ENCODE measurements around the gene TMEM184C. TPM values are rescaled to one million over a fixed set of nuclear protein-coding genes. Genes with fewer than 3 reads are reported as not detected.

Gene TMEM184C
- total and polyA plus RNA-seq, 7 experiments from 2014 or later, result 13.7 to 28.3 (median 26.2) TPM

DNA sequence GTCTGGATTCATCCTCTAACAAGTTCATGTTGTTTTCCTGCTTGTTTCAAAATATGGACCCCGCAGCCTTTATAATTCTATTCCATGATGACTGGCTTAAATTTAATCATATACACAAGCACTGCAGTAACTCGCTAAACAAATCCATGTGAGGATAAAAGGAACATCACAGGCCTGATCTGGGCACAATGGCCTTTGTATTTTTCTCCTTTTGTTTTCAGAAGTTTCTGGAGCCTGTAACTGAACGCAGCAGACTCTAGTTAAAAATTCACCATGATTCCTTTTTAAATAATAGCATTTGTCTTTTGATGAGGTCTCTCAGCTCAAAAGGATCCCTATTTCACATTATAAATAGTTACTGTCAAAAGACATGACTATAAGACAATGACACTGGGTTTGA lies 30.2 kb upstream of the TMEM184C start:
- Histone ChIP-seq H3K27me3 (ENCODE audit: control insufficient read depth in 2 of 2, insufficient read depth in 2 of 2, low read length in 2 of 2) (no peaks in the 10 kb centered on the region), H3K9me3 (ENCODE audit: control insufficient read depth in 2 of 3, low read length in 3 of 3) (peaks cover 0 to 6% (median 0%) of the 10 kb centered on the region in 3 experiments), H3K4me3 (ENCODE audit: low read length) (no peak overlapping the region), H3K4me1 (ENCODE audit: control insufficient read depth in 2 of 2, insufficient read depth in 2 of 2, low read length in 2 of 2) (no peaks in the 10 kb centered on the region), H3K27ac (ENCODE audit: low read depth, low read length) (no peak overlapping the region), H3K36me3 (ENCODE audit: control insufficient read depth in 2 of 3, insufficient read depth in 3 of 3, low read length in 3 of 3) (no peaks in the 10 kb centered on the region)
- POLR2A ChIA-PET, result no interaction called here
- Mint-ChIP-seq H3K9me3 (peaks cover 0 to 23% (median 10%) of the 10 kb centered on the region in 11 donors), H3K27ac (no peak overlapping the region), H3K27me3 (peaks cover 9 to 15% (median 13%) of the 10 kb centered on the region in 5 donors), H3K36me3 (no peaks in the 10 kb centered on the region), H3K4me3 (no peak overlapping the region), H3K4me1 (peaks cover 0 to 4% (median 0%) of the 10 kb centered on the region in 7 donors)
- CTCF ChIA-PET, result interaction anchor here (0.6 kb wide), 1 partner anchor 8 kb away, joined by 6 read pairs; no protein-coding TSS in a partner anchor
- intact Hi-C loops (cut with micrococcal nuclease), result no loop called here
- DNase-seq, result no peak
- no peak for ATAC-seq

DNA sequence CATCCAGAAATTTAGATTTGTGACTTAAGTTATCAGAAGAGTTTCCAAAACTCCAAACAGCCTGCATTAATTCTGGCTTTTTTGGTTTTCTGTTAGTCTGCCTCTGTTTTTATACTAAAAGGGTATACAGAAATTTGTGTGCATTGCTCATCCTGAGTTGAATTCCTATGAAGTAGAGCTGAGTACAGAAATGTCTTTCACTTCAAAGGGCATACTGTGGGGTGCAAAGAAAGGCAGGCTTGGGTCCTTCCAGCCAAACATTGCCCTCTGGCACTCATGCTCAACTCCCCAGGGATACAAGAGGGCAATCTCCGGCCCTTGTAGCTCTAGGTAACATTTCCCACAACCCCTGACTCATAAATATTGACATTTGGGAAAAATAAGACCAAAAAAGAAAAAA lies 27.6 kb upstream of the TMEM184C start:
- intact Hi-C loops (cut with micrococcal nuclease), result no loop called here

DNA sequence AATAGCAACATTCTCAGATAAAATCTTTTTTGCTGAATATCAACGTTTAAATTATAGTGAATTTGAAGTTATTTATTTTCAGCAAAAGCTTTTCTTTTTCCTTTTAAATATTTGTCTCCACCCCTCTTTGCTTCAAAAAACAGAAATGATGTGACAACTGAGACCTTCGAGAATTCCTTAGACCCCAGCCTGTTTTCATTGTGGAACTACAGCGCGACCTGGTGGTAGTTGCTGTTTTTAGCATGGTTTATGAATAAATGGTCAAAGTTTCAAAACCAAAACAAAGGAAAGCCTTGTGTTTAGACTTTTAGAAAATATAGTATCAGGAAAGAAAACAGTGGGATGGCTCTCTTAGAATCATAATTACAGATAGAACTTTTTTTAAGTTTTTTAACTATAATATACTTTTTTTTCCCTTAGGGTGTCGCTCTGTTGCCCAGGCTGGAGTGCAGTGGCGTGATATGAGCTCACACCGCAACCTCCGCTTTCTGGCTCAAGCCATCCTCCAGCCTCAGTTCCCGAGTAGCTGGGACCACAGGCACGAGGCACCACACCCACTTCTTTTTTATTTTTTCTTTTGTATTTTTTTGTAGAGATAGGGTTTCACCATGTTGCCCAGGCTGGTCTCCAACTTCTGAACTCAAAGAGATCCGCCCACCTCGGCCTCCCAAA lies 26.8 kb upstream of the TMEM184C start:
- Histone ChIP-seq H3K27me3 (ENCODE audit: control insufficient read depth in 2 of 2, insufficient read depth in 2 of 2, low read length in 2 of 2) (no peaks in the 10 kb centered on the region), H3K4me1 (ENCODE audit: control insufficient read depth in 2 of 2, insufficient read depth in 2 of 2, low read length in 2 of 2) (no peaks in the 10 kb centered on the region), H3K27ac (ENCODE audit: low read depth, low read length) (no peak overlapping the region), H3K36me3 (ENCODE audit: control insufficient read depth in 2 of 3, insufficient read depth in 3 of 3, low read length in 3 of 3) (no peaks in the 10 kb centered on the region), H3K9me3 (ENCODE audit: control insufficient read depth in 2 of 3, low read length in 3 of 3) (no peaks in the 10 kb centered on the region), H3K4me3 (ENCODE audit: low read length) (no peak overlapping the region)
- ATAC-seq (peak; percentile 47), DNase-seq (peak in 5 of 9 donors; percentile 7 to 26 (median 10))
- Mint-ChIP-seq H3K4me1 (peaks cover 0 to 7% (median 3%) of the 10 kb centered on the region in 7 donors), H3K27ac (no peak overlapping the region), H3K36me3 (no peaks in the 10 kb centered on the region), H3K27me3 (peaks cover 0 to 12% (median 5%) of the 10 kb centered on the region in 5 donors), H3K9me3 (peaks cover 0 to 6% (median 2%) of the 10 kb centered on the region in 11 donors), H3K4me3 (no peak overlapping the region)
- intact Hi-C loops (cut with micrococcal nuclease), result loop anchor here (1.0 to 10.0 kb wide), 4 partner anchors 71 to 1246 kb away; no protein-coding TSS in a partner anchor
- ChIA-PET POLR2A (interaction anchor here (0.6 kb wide), 1 partner anchor 584 kb away, joined by 9 read pairs; no protein-coding TSS in a partner anchor), CTCF (interaction anchor here (0.7 kb wide), 1 partner anchor 1978 kb away, joined by 3 read pairs; no protein-coding TSS in a partner anchor)

More for the DNA sequence above, 27.6 kb upstream of the TMEM184C start:
- peaks cover 0 to 14% (median 6%) of the 10 kb centered on the region in 11 donors for H3K9me3 Mint-ChIP-seq
- Histone ChIP-seq H3K4me3 (ENCODE audit: low read length) (no peak overlapping the region), H3K27ac (ENCODE audit: low read depth, low read length) (no peak overlapping the region), H3K36me3 (ENCODE audit: control insufficient read depth in 2 of 3, insufficient read depth in 3 of 3, low read length in 3 of 3) (no peaks in the 10 kb centered on the region), H3K4me1 (ENCODE audit: control insufficient read depth in 2 of 2, insufficient read depth in 2 of 2, low read length in 2 of 2) (no peaks in the 10 kb centered on the region), H3K9me3 (ENCODE audit: control insufficient read depth in 2 of 3, low read length in 3 of 3) (peaks cover 0 to 3% (median 0%) of the 10 kb centered on the region in 3 experiments), H3K27me3 (ENCODE audit: control insufficient read depth in 2 of 2, insufficient read depth in 2 of 2, low read length in 2 of 2) (no peaks in the 10 kb centered on the region)
- no peak for DNase-seq
- no peak overlapping the region for H3K4me3 Mint-ChIP-seq
- no peaks in the 10 kb centered on the region for H3K36me3 Mint-ChIP-seq
- peaks cover 0 to 6% (median 3%) of the 10 kb centered on the region in 7 donors for H3K4me1 Mint-ChIP-seq
- no peak for ATAC-seq
- ChIA-PET POLR2A (interaction anchor here (0.6 kb wide), 1 partner anchor 583 kb away, joined by 9 read pairs; no protein-coding TSS in a partner anchor), CTCF (interaction anchor here (0.8 kb wide), 1 partner anchor 276 kb away, joined by 3 read pairs; no protein-coding TSS in a partner anchor)
- no peak overlapping the region for H3K27ac Mint-ChIP-seq
- peaks cover 0 to 16% (median 7%) of the 10 kb centered on the region in 5 donors for H3K27me3 Mint-ChIP-seq

DNA sequence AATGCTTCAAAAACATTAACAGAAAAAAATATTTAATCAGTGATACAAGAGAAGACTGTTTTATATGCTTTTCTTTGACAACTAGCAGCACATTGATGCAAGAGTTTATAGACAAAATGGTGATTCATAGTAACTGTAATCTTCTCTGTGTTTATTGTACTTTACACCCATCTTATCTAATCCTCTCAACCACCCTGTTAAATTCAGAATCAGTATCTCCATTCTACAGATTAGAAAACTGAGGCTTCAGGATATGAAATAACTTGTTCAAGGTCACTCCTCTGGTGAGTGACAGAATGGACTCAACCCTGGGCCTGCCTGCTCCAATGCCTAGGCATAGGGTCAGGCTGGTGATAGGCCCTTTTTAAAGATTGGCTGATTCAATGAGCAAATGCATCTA lies 26.1 kb upstream of the TMEM184C start:
- Mint-ChIP-seq H3K27ac (no peak overlapping the region), H3K4me3 (no peak overlapping the region), H3K27me3 (peaks cover 0 to 10% (median 0%) of the 10 kb centered on the region in 5 donors), H3K4me1 (peaks cover 0 to 7% (median 3%) of the 10 kb centered on the region in 7 donors), H3K36me3 (no peaks in the 10 kb centered on the region), H3K9me3 (no peaks in the 10 kb centered on the region)
- Histone ChIP-seq H3K36me3 (ENCODE audit: control insufficient read depth in 2 of 3, insufficient read depth in 3 of 3, low read length in 3 of 3) (no peaks in the 10 kb centered on the region), H3K27me3 (ENCODE audit: control insufficient read depth in 2 of 2, insufficient read depth in 2 of 2, low read length in 2 of 2) (no peaks in the 10 kb centered on the region), H3K27ac (ENCODE audit: low read depth, low read length) (no peak overlapping the region), H3K9me3 (ENCODE audit: control insufficient read depth in 2 of 3, low read length in 3 of 3) (no peaks in the 10 kb centered on the region), H3K4me3 (ENCODE audit: low read length) (no peak overlapping the region), H3K4me1 (ENCODE audit: control insufficient read depth in 2 of 2, insufficient read depth in 2 of 2, low read length in 2 of 2) (no peaks in the 10 kb centered on the region)
- POLR2A ChIA-PET, result no interaction called here
- CTCF ChIA-PET, result no interaction called here
- intact Hi-C loops (cut with micrococcal nuclease), result loop anchor here in 1 of 2 donors (2.0 to 10.0 kb wide), 2 partner anchors 572 to 1246 kb away; no protein-coding TSS in a partner anchor
- ATAC-seq (no peak), DNase-seq (no peak)

DNA sequence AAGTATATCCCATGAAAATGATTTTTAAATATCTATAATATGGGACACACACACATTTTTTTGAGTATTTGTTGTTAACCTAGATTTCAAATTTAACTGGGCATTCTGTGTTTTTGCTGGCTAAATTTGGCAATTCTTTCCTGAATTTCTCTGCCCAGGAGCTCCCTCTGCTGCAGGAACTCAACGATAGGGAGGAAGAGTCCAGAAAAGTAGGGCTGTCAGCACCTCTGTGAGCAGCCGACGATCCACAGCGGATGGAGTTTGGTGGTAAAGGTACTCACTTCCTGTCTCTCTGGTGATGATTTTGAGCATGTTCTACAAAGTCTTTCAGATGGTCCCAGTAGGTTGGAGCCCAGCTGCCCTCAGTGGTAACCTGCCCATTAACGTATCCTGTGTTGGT lies 23.1 kb upstream of the TMEM184C start:
- Mint-ChIP-seq H3K4me1 (peaks cover 0 to 7% (median 3%) of the 10 kb centered on the region in 7 donors), H3K27me3 (peaks cover 0 to 8% (median 0%) of the 10 kb centered on the region in 5 donors), H3K9me3 (no peaks in the 10 kb centered on the region), H3K4me3 (no peak overlapping the region), H3K36me3 (no peaks in the 10 kb centered on the region), H3K27ac (peak overlapping the region in 1 of 9 donors; percentile 60)
- Histone ChIP-seq H3K36me3 (ENCODE audit: control insufficient read depth in 2 of 3, insufficient read depth in 3 of 3, low read length in 3 of 3) (no peaks in the 10 kb centered on the region), H3K27me3 (ENCODE audit: control insufficient read depth in 2 of 2, insufficient read depth in 2 of 2, low read length in 2 of 2) (no peaks in the 10 kb centered on the region), H3K27ac (ENCODE audit: low read depth, low read length) (no peak overlapping the region), H3K4me1 (ENCODE audit: control insufficient read depth in 2 of 2, insufficient read depth in 2 of 2, low read length in 2 of 2) (no peaks in the 10 kb centered on the region), H3K9me3 (ENCODE audit: control insufficient read depth in 2 of 3, low read length in 3 of 3) (no peaks in the 10 kb centered on the region), H3K4me3 (ENCODE audit: low read length) (no peak overlapping the region)
- intact Hi-C loops (cut with micrococcal nuclease), result loop anchor here in 1 of 2 donors (10.0 kb wide), 1 partner anchor 1249 kb away; no protein-coding TSS in a partner anchor
- DNase-seq (no peak), ATAC-seq (no peak)
- POLR2A ChIA-PET, result no interaction called here
- CTCF ChIA-PET, result interaction anchor here (0.6 kb wide), 1 partner anchor 12 kb away, joined by 3 read pairs; no protein-coding TSS in a partner anchor

DNA sequence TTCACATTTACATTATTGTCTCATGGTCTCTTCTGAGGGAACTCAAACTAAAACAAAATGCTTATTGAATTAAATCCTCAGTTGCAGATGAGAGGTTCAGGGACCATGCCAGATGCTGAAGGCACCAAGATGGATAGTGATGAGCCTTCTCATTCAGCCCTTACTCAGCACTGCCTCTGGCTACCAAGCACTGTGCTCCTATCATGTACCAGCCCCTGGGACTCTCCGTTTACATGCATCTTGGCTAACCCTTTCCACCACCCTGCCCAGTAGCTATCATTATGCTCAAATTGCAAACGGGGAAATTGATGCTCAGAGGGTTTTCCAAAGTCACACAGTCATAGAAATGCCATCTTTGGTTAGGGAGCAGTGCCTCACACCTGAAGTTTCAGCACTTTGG lies 22.6 kb upstream of the TMEM184C start:
- Mint-ChIP-seq H3K27ac (peak overlapping the region in 1 of 9 donors; percentile 79), H3K27me3 (peaks cover 0 to 8% (median 0%) of the 10 kb centered on the region in 5 donors)
- ATAC-seq, result no peak

More for the DNA sequence above, 22.6 kb upstream of the TMEM184C start:
- Histone ChIP-seq H3K4me1 (ENCODE audit: control insufficient read depth in 2 of 2, insufficient read depth in 2 of 2, low read length in 2 of 2) (no peaks in the 10 kb centered on the region), H3K27me3 (ENCODE audit: control insufficient read depth in 2 of 2, insufficient read depth in 2 of 2, low read length in 2 of 2) (no peaks in the 10 kb centered on the region), H3K36me3 (ENCODE audit: control insufficient read depth in 2 of 3, insufficient read depth in 3 of 3, low read length in 3 of 3) (no peaks in the 10 kb centered on the region), H3K4me3 (ENCODE audit: low read length) (no peak overlapping the region), H3K9me3 (ENCODE audit: control insufficient read depth in 2 of 3, low read length in 3 of 3) (no peaks in the 10 kb centered on the region), H3K27ac (ENCODE audit: low read depth, low read length) (no peak overlapping the region)
- intact Hi-C loops (cut with micrococcal nuclease), result loop anchor here in 1 of 2 donors (10.0 kb wide), 1 partner anchor 1250 kb away; no protein-coding TSS in a partner anchor
- Mint-ChIP-seq H3K9me3 (no peaks in the 10 kb centered on the region), H3K4me3 (no peak overlapping the region), H3K4me1 (peaks cover 0 to 7% (median 3%) of the 10 kb centered on the region in 7 donors), H3K36me3 (no peaks in the 10 kb centered on the region)
- DNase-seq, result no peak
- ChIA-PET CTCF (interaction anchor here (0.6 kb wide), 2 partner anchors 8 to 13 kb away, joined by 3 to 6 read pairs; no protein-coding TSS in a partner anchor), POLR2A (no interaction called here)

Measured in naive thymus-derived CD4-positive, alpha-beta T cell (primary cell).